HCT116 (cell line): Measurements from ENCODE around the gene PSTPIP2.

Source experiments
- CEBPB ChIP-seq: IDR thresholded peaks from 2 replicates; pipeline ENCODE4 v1.6.1; 2012; ENCODE audit warnings: low read depth
- EGR1 ChIP-seq: IDR thresholded peaks from 2 replicates; pipeline ENCODE4 v1.6.1; 2012; ENCODE audit warnings: low read depth
- ELF1 ChIP-seq: IDR thresholded peaks from 2 replicates; pipeline ENCODE4 v1.6.1; 2012; ENCODE audit warnings: low read depth, borderline replicate concordance
- JUND ChIP-seq: IDR thresholded peaks from 2 replicates; pipeline ENCODE4 v1.6.1; 2012
- POLR2A ChIP-seq: IDR thresholded peaks from 2 replicates; pipeline ENCODE4 v1.7.0; 2011; ENCODE audit warnings: borderline replicate concordance; ENCODE audit not compliant: insufficient read depth, insufficient read length; ENCODE audit errors: extremely low read depth
- SRF ChIP-seq: IDR thresholded peaks from 2 replicates; pipeline ENCODE4 v1.6.1; 2012; ENCODE audit warnings: low read depth
- TCF7L2 ChIP-seq: IDR thresholded peaks from 2 replicates; pipeline ENCODE4 v1.7.0; 2011; ENCODE audit warnings: borderline replicate concordance, inconsistent platforms; ENCODE audit not compliant: insufficient read depth, insufficient read length; ENCODE audit errors: extremely low read depth
- YY1 ChIP-seq: IDR thresholded peaks from 2 replicates; pipeline ENCODE4 v1.6.1; 2011; ENCODE audit warnings: low read length, low read depth, moderate library complexity, mild to moderate bottlenecking; ENCODE audit not compliant: insufficient replicate concordance; ENCODE audit errors: extremely low read depth
- ZFX ChIP-seq: fragments of 450-650 bp; IDR thresholded peaks from 2 replicates; pipeline ENCODE4 v1.6.1; 2017
- TF ChIP-seq, protein P1 (sequence below), 3 experiments: fragments of 200-600 bp in 1 of 3; sonication (generic) in 1 of 3; IDR thresholded peaks in 2 of 3; conservative IDR thresholded peaks in 1 of 3; 2 replicates each; pipeline ENCODE4 v1.5.1; 2012 to 2017; ENCODE audit warnings: low read depth in 2 of 3, low read length in 2 of 3, antibody characterized with exemption in 1 of 3, borderline replicate concordance in 1 of 3, control low read depth in 1 of 3, mild to moderate bottlenecking in 1 of 3, mixed read lengths in 1 of 3, mixed run types in 1 of 3, moderate library complexity in 1 of 3; ENCODE audit not compliant: insufficient read depth in 1 of 3
- TF ChIP-seq, protein P2 (sequence below): IDR thresholded peaks from 2 replicates; pipeline ENCODE4 v1.6.1; 2012; ENCODE audit warnings: low read depth
- TF ChIP-seq, protein P3 (sequence below): IDR thresholded peaks from 2 replicates; pipeline ENCODE4 v1.6.1; 2012

DNA sequence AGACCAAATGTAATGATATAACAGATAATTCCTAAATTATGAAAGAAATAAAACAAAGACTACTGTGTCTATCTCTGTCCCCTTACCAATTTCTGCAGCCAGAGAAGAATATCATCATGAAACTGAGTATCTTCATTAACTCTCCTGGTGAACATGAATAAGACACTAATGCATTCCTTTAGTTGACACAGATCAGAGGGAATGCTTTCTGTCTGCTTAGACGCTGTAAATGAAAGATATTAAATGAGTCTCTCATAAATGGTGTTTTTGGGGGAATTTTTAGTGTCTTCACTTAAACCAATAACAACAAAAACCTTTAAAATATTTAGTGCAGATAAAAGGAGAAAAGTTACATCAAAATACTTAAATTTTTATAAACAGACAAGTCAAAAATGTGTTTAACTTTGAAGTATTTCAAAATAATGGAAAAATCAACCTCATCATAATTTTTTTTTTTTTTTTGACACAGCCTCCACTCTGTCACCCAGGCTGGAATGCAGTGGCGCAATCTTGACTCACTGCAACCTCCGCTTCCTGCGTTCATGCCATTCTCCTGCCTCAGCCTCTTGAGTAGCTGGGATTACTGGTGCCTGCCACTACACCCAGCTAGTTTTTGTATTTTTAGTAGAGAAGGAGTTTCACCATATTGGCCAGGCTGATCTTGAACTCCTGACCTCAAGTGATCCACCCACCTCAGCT is 120.9 kb downstream of the PSTPIP2 start:
- TF ChIP-seq, protein P1, sequence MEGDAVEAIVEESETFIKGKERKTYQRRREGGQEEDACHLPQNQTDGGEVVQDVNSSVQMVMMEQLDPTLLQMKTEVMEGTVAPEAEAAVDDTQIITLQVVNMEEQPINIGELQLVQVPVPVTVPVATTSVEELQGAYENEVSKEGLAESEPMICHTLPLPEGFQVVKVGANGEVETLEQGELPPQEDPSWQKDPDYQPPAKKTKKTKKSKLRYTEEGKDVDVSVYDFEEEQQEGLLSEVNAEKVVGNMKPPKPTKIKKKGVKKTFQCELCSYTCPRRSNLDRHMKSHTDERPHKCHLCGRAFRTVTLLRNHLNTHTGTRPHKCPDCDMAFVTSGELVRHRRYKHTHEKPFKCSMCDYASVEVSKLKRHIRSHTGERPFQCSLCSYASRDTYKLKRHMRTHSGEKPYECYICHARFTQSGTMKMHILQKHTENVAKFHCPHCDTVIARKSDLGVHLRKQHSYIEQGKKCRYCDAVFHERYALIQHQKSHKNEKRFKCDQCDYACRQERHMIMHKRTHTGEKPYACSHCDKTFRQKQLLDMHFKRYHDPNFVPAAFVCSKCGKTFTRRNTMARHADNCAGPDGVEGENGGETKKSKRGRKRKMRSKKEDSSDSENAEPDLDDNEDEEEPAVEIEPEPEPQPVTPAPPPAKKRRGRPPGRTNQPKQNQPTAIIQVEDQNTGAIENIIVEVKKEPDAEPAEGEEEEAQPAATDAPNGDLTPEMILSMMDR (IDR thresholded peaks at IDR 0.05 in 2 of 3, conservative IDR thresholded peaks at IDR 0.05 in 1 of 3; ENCODE audit: borderline replicate concordance in 1 of 3, insufficient read depth in 1 of 3, low read depth in 2 of 3, low read length in 2 of 3): no peak
- no peak for TF ChIP-seq POLR2A
- TF ChIP-seq CEBPB: peak; percentile 95
- no peak for TF ChIP-seq TCF7L2
- no peak for TF ChIP-seq SRF
- TF ChIP-seq EGR1: peak; percentile 36; the same call in 1 of the 2 replicates
- TF ChIP-seq, protein P2, sequence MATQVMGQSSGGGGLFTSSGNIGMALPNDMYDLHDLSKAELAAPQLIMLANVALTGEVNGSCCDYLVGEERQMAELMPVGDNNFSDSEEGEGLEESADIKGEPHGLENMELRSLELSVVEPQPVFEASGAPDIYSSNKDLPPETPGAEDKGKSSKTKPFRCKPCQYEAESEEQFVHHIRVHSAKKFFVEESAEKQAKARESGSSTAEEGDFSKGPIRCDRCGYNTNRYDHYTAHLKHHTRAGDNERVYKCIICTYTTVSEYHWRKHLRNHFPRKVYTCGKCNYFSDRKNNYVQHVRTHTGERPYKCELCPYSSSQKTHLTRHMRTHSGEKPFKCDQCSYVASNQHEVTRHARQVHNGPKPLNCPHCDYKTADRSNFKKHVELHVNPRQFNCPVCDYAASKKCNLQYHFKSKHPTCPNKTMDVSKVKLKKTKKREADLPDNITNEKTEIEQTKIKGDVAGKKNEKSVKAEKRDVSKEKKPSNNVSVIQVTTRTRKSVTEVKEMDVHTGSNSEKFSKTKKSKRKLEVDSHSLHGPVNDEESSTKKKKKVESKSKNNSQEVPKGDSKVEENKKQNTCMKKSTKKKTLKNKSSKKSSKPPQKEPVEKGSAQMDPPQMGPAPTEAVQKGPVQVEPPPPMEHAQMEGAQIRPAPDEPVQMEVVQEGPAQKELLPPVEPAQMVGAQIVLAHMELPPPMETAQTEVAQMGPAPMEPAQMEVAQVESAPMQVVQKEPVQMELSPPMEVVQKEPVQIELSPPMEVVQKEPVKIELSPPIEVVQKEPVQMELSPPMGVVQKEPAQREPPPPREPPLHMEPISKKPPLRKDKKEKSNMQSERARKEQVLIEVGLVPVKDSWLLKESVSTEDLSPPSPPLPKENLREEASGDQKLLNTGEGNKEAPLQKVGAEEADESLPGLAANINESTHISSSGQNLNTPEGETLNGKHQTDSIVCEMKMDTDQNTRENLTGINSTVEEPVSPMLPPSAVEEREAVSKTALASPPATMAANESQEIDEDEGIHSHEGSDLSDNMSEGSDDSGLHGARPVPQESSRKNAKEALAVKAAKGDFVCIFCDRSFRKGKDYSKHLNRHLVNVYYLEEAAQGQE: no peak
- TF ChIP-seq YY1: no peak
- TF ChIP-seq ELF1: no peak
- TF ChIP-seq JUND: peak; percentile 49
- TF ChIP-seq, protein P3, sequence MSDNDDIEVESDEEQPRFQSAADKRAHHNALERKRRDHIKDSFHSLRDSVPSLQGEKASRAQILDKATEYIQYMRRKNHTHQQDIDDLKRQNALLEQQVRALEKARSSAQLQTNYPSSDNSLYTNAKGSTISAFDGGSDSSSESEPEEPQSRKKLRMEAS: peak; percentile 23; the same call in 1 of the 2 replicates
- TF ChIP-seq ZFX: no peak
